Measurements from ENCODE around the gene GPR32.
"Not testable (repeated sequence)": the region's sequence is repeated elsewhere in the genome, so short reads cannot be mapped to it uniquely, and the experiment has no call there.

GPR32 gene

GRCh38 chr19:50749490-50749889 is 20.8 kb upstream of the GPR32 start:
- DNase-seq, result no peak

DNA sequence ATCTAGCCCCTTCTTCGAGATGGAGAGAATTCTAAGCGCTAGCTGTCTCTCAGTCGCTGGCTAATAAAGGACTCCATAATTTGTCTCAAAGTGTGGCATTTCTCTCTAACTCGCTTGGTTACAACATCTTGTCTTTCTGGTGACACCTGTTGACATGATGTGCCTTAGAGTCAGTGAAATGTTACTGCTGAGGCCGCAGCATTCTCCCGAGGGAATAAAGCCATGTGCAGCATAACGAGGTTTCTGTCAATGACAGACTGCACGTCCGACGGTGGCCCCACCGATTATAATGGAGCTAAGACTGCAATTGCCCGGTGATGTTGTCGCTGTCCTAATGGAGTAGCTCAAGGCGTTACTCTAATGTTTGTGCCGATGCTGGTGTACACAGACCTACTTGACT is 20.3 kb upstream of the GPR32 start:
- DNase-seq, result no peak

DNA sequence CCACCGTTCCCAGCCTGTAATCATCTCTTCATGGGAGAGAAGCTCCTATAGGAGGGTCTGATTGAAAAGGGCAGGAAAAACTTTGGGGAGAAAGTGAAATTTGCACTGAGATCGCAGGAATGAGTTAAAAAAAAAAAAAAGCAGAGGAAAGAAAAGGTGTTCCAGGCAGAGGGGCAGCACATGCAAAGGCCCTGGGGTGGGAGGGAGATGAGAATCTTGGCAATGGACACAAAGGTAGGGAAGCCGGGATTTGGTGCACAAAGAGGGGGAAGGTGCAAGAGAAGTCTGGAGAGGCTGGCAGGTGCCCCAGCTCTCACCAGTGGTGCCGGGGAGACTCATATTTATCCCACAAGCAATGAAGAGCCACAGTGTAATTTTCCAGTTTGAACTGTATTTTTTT is 16.4 kb upstream of the GPR32 start:
- DNase-seq, result no peak

GRCh38 chr19:50756244-50756643 is 14.0 kb upstream of the GPR32 start:
- DNase-seq, result not testable (repeated sequence)

DNA sequence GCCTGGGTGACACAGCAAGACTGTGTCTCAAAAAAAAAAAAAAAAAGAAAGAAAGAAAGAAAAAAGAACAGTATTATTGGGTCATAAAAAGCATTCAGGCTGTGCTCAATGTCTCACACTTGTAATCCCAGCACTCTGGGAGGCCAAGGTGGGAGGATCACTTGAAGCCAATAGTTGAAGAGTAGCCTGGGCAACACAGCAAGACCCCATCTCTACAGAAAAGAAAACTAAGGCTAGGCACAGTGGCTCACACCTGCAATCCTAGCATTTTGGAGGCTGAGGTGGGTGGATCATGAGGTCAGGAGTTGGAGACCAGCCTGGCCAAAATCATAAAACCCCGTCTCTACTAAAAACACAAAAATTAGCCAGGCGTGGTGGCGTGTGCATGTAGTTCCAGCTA is 12.6 kb upstream of the GPR32 start:
- not testable (repeated sequence) for DNase-seq

DNA sequence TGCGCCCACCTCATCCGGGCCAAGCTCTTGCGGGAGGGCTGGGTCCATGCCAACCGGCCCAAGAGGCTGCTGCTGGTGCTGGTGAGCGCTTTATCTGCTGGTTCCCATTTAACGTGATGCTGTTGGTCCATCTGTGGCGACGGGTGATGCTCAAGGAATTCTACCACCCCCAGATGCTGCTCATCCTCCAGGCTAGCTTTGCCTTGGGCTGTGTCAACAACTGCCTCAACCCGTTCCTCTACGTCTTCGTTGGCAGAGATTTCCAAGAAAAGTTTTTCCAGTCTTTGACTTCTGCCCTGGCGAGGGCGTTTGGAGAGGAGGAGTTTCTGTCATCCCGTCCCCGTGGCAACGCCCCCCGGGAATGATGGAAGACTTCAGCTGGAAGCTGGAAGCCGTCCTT is 11.2 kb upstream of the GPR32 start:
- DNase-seq, result not testable (repeated sequence)

- DNase-seq, result peak; percentile 6
Observed at GRCh38 chr19:50759886-50760285, 10.4 kb upstream of the GPR32 start.

GRCh38 chr19:50761501-50761900 is 8.8 kb upstream of the GPR32 start:
- not testable (repeated sequence) for DNase-seq

GRCh38 chr19:50763521-50763920 is 6.7 kb upstream of the GPR32 start:
- not testable (repeated sequence) for DNase-seq

- DNase-seq, result no peak
Observed at GRCh38 chr19:50764409-50764808, 5.9 kb upstream of the GPR32 start.

GRCh38 chr19:50766746-50767145 is 3.5 kb upstream of the GPR32 start:
- DNase-seq, result not testable (repeated sequence)

GRCh38 chr19:50767263-50767662 is 3.0 kb upstream of the GPR32 start:
- DNase-seq, result not testable (repeated sequence)

DNA sequence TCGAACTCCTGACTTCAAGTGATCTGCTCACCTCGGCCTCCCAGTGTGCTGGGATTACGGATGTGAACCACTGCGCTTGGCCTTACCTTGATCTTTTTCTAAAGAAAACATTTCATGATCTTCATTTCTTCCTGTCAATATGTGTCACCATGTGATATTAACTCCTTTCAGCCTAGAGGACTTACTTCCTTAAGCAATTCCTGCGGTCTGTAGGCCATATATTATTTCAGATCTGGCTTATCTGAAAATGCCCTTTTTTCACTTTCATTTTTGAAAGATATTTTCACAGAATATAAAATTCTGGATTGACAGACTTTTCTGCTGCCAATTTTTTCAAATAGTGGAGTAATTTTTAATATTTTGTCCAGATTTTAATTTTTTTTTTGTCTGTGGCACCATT is 2.0 kb upstream of the GPR32 start:
- no peak for DNase-seq

GRCh38 chr19:50770888-50771287 is 624 bp downstream of the GPR32 start:
- no peak for DNase-seq

DNA sequence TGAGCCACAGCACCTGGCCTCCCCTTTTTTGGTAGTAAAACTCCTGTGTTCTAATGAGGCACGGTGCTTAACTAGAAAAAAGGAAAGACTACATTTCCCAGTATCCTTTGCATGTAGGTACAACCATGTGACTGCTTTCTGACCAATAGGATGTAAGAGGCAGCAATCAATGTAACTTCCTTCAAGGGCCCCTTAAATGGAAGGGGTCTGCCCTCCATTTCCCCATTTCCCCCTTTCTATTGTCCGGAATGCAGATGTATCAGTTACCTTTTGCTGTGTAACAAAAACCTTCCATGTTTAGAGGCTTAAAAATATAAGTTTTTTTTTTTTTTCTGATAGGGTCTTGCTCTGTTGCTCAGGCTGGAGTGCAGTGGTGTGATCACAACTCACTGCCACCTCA is 2.2 kb downstream of the GPR32 start:
- no peak for DNase-seq

- not testable (repeated sequence) for DNase-seq
Observed at GRCh38 chr19:50772912-50773311, 2.6 kb downstream of the GPR32 start.

GRCh38 chr19:50773454-50773853 is 3.2 kb downstream of the GPR32 start:
- not testable (repeated sequence) for DNase-seq

- DNase-seq, result no peak
Observed at GRCh38 chr19:50776131-50776530, 5.9 kb downstream of the GPR32 start.

- no peak for DNase-seq
Observed at GRCh38 chr19:50777261-50777660, 7.0 kb downstream of the GPR32 start.

DNA sequence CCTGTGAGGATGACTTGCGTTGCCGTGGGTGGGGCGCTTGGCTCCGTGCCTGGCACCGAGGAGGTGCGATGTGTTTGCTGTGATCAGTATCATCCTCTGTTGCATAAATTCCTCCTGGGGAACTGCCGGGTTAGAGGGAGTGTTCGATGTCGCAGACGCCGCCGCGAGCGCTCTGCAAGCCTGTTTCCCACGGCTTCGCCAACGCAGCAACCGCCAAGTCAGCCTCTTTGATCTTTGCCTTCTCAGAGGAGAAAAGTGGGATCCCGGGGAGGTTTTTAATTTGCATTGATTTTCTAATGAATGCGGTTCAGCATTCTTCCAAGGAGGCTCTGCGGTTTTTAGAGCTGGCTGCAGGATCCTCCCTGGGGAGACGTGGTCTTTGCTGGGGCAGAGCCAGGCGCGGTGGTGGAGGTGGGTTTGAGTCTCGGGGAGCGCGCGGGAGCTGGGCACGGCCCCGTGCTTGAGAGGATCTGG is 7.6 kb downstream of the GPR32 start:
- DNase-seq, result no peak

DNA sequence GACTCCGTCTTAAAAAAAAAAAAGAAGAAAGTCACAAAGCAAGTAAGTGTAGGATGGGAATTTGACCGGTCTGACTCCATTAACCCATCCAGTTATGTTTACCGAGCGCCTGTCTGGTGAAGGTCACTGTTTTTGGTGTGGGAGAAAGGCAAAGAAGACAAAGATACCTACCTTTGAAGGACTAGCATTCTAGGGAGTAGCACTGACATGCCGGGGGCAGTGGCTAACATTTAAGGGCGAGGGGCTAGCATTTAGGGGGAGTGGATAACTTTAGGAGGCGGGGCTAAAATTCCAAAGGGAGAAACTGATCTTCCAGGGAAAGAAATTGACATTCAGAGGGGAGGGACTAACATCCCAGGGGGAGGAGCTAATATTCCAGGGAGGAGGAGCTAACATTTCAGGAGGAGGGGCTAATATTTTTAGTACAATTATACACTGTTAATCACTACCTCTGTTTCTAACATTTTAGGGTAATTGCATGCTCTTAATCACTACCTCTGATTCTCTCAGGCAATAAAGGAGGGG is 8.7 kb downstream of the GPR32 start:
- DNase-seq, result no peak

DNA sequence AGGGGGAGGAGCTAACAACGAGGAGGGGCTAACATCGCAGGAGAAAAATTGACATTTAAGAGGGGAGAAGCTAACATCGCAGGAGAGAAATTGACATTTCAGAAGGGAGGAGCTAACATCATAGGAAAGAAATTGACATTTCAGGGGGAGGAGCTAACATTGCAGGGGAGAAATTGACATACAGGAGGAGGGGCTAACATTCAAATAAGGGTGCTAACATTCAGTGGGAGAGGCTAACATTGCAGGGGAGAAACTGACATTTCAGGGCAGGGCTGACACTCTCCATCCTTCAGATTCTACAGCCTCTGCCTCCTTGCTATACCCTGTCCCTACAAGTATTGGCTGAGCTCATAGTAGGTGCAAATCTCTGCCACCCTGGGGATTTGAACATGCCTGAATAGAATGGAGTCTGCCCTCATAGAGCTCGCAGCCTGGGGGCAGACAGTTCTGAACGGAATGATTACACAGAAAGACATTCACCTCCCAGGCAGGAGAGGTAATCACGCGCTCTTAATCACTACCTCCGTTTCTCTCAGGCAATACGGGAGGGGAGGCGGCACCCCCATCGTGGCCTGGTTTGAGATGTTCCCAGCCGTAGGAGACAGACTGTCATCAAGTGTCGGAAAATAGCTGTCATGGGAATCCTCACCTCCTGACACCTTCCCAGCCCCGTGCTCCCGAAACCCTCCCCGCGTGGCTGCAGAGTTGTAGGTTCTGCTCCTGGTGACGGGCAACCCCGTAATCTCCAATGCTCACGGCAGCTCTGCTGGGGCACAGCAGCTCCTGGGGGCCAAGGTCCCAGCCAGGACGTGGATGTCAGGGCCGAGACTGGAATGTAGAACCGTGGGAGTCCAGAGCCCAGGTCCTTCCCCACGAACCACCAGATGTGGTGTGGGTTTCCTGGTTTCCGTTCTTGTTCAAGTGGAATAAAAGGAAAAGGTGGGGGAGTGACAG is 9.5 kb downstream of the GPR32 start:
- no peak for DNase-seq

DNA sequence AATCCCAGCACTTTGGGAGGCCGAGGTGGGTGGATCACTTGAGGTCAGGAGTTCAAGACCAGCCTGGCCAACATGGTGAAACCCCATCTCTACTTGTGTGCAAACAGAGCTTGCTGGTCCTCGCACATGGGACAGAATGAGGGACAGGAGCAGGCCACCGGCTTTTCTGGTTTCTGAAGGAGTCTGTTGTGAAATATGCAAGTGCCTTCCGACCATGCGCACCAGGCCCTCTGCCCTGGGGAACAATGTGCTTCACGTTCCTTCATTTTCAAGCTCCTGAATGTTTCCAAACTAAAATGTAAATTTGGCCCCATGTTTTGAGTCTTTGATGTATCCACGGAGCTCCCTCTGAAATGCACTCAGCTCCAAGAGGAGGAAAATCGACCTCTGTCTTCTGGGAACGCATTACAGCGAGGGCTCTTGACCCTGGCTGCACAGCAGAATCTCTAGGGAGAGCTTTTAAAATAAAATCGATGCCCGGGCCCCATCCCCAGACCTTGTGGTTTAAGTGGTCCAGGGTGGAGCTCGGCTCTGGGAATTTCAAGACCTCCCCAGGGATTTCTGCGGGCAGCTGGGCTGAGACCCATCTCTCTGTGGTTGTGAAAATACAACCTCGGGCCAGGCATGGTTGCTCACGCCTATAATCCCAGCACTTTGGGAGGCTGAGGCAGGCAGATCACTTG is 10.6 kb downstream of the GPR32 start:
- no peak for DNase-seq

DNA sequence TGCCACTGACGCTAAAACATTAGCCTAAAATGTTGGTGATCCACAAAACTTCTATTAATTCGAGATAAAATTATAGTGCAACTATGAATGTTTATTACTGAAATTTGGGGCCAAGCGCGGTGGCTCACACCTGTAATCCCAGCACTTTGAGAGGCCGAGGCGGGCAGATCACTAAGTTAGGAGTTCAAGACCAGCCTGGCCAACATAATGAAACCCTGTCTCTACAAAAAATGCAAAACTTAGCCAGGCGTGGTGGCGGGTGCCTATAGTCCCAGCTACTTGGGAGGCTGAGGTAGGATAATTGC is 13.5 kb downstream of the GPR32 start:
- not testable (repeated sequence) for DNase-seq

Measured in CD4-positive, alpha-beta T cell treated with Interleukin-12 subunit alpha and Interleukin-12 subunit beta, for 1 hour (primary cell).